Hippocampal formation (tissue), 2 donors: ENCODE results near the gene ADGRD1.

Experiments used
- DNase-seq, 2 donors: peaks; one replicate each; lab custom pipeline; 2025; lab: John Stamatoyannopoulos, UW

ADGRD1 gene

DNA sequence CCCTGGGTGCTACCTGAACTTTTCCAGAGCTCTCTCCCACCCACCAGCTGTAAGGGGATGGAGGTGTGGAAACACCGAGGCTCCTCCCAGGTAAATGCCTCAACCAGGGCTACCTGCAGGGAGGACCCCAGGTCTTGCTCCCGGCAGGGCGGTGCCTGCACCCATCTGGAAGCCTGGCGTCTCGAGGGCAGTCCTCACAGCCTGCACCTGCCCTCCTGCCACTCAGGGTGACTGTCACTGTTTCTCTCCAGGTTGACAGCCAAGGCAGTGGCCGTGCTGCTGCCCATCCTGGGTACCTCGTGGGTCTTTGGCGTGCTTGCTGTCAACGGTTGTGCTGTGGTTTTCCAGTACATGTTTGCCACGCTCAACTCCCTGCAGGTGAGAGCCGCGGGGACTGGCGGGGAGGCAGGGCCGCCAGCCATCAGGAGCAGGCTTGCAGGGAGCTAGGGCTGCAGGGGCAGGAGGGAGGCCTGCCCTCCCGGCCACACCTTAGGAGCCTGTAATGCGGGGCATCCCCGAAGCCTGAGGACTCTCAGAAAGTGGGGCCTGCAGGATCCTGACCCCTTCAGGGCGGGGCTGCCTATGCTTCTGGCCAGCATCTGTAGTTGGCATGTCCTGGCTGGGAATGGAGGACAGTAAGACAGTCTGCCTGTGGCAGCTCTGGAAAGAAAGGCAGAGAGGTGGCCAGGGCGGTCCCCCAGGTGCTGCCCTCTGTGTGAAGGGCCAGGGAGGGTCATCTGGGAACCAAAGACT is 182.3 kb downstream of the ADGRD1 start:
- no peak for DNase-seq

DNA sequence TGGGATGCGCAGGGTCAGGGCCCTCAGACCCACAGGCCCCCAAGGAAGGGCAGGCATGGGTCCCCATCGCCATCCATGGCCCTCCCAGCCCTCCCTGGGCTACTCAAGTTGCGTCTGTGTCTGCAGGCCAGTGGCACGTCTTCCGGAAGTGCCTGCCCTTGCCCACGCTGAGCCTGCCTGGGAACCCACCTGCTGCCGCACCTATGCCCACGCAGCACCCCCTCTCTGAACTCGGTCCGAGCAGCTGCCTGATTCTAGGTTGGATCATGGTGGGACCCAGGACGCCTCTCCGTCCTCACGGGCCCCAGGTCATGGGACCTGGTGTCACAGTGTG is 182.8 kb downstream of the ADGRD1 start:
- no peak for DNase-seq

DNA sequence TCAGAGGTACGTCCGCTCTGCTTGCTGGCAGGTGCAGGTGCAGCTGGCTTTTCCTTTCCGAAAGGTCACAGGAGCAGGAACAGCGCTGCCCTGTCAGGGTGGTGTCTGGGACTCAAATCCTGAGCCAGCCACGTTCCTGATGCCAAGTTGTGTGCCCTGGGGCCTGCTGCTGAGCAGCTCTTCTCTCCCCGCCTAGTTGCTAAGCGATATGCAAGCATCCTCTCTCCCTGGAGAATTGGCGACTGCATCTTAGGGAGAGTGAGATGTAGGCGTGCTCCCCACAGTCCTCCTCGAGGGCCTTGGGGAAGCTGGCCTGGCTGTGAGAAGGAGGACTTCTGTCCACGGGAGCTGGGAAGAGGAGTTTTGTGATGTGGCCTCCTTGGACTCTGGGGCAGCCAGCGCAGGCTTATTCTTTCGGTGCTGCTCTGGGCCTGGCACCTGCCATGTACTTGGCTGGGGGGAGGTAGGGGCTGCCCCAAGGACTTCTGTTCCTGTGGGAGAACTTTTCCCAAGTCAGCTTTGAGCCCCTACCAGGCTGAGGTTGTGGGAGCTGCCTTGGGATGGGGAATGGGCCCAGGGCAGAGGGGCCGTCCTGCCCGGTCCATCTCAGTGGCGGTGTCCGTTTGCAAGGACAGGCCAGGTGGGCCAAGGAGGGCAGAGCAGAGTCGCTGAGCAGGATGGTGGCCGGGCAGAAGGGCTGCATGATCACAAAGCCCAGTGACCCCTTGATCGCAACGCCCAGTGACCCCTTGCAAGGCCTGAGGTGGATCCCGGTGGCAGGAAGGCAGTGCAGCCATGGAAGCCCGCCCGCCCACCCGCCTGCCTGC is 183.5 kb downstream of the ADGRD1 start:
- no peak for DNase-seq

DNA sequence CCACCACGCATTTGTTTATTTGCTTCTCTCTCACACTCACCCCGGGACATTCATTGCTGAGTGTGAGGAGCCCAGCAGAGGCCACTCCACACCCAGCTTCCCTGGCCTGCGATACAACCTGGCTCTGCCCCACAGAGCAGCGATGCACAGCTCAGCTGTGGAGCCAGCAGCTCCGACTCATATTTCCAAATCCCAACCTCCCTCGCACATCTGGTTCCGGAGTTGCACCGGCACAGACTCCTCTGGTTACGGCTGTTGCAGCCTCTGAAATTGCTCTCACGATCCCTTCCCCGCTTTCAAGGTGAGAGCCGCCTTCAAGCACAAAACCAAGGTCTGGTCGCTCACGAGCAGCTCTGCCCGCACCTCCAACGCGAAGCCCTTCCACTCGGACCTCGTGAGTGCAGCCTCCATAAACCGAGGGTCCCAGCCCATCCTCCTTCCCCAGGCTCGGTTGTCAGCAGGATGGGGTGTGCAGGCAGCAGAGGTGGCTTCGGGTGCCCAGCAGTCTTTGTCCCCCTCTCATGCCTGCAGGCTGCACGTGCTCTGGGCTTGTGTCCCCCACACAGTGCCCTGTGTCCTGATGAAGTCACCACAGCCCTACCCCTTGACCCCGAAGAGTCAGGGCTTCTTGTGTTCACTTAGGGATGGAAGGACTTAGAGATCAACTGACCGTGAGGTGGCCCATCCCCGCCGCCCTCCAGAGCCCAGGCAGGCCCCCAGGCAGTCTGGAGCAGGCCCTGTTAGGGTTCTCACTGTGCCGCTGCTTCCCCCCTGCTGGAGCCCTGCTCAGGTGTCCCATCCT is 184.3 kb downstream of the ADGRD1 start:
- no peak for DNase-seq

DNA sequence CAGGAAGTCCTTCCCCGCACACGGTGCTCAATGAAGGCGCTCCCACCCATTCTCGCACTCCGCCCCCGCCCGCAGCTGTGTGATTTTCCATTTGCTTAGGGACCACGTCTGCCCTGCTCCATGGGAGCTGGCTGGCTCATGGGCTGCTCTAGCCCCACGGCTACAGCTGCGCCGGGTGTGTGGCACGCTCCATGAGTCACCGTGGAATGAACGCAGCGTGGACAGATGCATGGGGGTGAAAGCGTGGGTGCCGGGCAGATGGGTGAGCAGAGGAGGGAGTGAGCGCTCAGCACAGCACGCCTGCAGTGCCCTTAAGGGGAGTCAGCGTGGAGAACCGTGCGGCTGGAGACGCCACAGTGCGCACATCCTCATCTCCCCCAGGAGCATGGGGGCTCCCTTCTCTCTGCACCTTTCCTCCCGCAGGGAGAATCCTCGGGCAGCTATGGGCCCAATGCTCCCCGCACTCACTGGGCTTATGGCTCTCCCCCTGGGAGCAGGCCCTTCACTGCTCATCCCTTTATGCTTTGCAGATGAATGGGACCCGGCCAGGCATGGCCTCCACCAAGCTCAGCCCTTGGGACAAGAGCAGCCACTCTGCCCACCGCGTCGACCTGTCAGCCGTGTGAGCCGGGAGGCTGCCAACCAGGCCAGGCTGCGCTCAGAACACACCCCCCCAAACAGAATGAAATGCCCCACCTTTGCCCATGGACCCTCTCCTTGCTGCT is 185.1 kb downstream of the ADGRD1 start:
- DNase-seq, result no peak

DNA sequence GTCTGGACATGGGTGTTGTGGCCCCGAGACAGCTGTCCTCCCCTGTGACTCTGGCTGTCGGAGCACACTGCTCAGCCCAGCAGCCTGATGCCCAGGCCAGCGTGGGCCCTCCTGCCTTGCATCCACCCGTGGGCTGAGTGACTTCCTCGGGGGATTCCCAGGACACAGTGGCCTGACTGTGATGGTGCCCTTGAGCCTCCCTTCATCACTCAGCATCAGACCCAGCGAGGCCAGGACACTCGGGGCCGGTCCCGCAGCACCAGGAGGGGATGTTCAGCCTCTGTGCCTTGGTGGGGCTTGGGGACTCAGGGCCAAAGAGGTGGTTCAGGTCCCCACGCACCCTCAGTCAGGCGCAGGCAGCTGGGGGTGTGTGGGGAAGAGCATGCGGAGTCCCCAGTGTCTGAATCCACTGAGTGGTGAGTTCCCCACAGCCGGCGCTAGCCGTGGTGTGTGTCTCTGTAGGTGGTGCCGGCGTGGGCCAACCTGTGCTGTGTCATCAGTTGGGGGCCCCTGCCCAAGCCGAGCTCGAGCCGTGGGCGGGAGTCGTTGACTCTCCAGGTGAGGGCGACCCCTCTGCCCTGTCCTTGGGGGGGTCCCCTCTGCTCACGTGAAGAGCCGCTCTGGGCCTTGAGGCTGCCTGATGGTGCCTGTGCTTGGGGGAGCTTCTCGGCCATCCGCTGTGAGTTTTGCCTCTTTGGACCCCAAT is 185.8 kb downstream of the ADGRD1 start:
- DNase-seq, result no peak

DNA sequence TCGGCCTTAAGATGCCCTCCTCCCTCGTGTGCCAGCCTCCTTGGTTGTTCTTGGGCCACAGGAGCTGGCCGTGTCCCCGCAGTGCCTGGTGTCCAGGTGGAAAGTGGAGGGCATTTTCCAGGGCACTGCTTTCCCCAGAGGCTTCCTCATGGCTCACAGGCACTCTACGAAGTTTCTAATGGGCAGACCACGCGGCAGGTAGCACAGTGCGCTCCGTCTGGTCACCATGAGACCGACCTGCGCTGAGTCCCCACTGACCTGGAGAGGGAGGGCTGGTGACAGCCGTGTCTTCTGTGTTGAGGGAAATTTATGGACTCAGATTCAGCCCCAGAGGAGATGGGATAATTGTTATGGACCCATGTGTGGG is 186.3 kb downstream of the ADGRD1 start:
- no peak for DNase-seq

DNA sequence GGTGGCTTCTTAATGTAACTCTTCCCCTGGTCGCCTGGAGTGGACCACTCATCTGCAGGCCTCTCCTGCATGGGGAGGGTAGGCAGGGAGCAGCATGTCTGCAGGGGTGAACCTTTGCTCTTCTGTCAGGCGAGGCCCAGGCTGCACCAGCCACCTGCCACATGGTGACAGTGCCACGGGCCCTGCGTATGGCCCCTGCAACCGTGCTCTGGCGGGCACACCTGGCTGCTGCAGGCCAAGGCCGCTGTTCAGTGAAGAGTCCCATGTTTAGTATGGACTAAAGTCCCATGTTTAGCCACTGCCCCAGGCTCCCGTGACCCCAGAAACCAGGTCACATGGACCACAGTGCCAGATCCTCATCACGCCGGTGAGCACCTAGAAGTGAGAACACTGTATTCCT is 187.0 kb downstream of the ADGRD1 start:
- no peak for DNase-seq

DNA sequence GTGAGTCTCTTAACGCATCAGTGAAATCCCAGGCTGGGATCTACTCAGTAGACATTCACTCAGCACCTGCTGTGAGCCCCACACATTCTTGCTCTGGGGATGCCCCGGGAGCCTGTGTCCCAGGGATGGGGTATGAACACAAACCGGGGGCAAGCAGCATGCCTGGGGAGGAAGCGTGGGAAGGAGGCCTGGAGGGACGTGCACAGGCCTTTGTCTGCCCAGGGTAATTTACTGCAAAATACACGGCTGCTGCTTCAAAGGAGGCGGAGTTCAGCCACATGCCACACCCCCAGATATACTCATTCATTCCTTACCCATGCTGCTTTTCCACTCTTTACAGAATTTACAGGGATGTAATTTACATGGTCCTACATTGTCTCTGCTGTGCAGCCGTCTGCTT is 187.8 kb downstream of the ADGRD1 start:
- no peak for DNase-seq

DNA sequence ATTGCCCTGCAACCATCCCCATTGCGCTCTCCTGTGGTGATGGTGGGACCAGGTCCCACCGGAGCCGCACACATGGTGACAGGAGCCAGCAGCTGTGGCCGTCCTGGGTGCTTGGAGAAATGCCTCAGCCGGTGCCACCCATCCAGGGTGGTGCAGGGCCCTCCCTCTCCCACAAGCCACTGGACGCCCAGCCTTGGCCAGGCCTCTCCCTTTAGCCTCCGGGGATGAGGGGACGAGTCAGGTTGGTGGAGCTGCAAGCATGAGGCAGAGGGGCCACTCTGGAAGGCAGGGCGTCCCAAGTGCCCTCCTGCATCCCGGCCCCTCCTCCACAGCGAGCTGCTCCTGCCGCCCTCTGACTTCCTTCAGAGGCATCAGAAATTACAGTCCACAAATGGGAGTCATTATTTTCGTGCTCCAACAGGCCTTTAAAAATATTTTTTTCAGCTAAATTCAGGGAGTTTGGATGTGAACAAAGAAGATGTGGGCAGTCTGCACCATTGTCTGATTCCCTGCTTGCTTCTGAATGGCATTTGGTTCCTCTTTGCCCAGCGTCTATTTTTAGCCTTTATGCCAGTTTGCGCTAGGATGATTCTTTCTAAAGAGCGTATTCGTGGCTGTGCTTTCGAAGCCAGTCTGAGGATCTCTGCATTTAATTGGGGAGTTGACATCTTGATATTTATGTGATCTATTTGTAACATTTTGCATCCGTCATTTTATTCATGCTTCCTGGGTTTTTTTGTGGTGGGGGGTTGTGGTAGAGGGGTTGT is 189.4 kb downstream of the ADGRD1 start:
- DNase-seq, result no peak

DNA sequence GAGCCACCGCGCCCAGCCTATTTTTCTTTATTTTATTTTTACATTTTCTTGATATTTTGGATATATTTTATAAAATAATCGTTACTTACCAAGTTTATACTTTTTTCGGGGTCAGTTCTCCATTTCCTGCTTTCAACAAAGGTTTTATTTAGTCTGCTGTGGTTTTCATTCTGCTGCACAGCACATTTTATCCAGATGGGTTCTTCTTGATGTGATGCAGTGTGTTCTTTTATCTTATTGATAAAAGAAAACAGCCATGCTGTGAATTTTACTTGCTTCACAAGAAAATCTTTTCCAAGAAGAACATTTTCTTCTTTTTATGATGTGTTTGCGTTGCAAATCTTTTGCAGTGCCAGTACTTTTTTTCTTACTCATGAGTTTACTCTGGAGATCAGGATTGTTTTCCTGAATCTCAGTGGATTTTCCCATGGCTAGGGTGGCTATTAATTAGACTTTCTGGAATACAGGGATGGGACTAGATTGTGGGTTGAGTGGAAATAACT is 192.5 kb downstream of the ADGRD1 start:
- DNase-seq, result no peak

DNA sequence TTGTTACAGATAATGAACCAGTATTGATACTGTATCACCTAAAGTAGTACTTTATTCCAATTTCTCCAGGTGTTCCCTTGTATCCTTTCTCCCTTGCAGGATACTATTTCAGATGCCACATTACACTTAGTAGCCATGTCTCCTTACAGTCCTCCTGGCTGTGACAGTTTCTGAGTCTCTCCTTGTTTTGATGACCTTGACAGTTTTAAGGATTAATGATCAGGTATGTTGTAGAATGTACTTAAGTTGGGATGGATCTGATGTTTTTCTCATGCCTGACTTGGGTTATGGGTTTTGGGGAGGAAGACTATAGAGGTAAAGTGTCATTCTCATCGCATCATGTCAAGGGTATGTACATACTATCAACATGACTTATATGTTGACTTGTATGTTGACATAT is 193.6 kb downstream of the ADGRD1 start:
- no peak for DNase-seq

DNA sequence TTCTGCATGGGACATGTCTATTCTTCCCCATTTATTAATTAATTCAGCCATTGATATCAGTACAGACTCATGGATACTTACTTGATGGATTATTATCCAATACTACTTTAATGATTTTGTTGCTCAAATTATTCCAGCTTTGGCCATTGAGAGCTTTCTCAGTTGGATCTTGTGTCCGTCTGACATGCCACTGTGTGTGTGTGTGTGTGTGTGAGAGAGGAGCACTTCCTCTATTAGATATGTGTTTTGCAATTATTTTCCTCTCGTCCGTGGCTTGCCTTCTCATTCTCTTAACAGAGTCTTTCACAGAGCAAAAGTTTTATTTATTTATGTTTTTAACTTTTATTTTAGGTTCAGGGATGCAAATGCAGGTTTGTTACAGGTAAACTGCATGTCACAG is 194.2 kb downstream of the ADGRD1 start:
- no peak for DNase-seq

DNA sequence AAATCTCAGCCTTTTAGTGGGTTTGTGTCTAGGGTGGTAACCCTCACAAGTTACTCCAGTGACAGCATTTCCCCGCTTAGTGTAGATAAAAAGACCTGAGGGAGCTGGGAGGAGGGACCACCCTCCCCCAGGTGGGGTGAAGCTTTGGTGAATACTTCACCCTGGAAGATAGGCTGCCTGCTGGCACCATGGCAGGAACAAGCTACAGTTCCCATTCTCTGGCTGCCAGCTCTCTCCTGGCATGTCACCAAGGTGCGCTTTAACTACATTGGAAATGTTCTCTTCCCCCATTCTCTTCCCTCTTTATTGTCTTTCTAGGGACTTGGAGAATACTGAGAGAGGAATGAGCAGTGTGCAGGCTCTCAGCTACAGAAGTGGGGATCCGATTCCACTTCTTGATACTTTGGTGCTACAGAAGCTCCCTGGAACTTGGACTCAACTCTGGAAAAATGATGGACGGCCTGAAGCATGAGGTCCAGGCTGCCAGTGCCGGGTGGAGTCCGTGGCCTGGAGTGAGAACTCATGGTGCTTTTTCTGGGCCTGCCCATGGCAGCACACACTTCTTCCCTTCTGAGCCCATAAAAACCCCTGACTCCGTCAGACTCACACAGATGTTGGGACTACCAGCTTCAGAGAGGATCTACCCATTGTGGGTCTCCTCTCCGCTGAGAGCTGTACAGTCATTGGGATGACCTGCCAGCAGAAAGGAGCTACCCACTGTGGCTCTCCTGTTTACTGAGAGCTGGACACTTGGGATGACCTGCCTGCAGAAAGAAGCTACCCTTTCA is 198.0 kb downstream of the ADGRD1 start:
- no peak for DNase-seq

DNA sequence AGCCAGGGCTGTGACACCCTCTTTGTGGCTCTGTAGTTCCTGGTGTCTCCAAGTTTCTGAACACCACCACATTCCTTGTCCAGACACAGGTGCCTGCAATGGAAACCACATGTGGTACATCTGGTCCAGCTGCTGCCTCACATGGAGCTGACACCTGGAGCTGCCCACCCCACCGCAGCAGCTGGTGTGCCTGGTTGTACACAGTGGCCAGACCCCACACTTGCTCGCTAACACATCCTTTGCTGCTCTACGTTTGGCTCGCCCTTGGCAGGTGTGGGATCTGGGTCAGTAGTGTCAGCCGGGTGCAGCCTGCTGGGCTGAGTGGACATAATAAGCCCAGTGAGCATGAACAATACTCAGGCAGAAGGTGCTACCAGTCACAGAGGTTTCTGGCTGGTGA is 198.9 kb downstream of the ADGRD1 start:
- DNase-seq, result no peak

DNA sequence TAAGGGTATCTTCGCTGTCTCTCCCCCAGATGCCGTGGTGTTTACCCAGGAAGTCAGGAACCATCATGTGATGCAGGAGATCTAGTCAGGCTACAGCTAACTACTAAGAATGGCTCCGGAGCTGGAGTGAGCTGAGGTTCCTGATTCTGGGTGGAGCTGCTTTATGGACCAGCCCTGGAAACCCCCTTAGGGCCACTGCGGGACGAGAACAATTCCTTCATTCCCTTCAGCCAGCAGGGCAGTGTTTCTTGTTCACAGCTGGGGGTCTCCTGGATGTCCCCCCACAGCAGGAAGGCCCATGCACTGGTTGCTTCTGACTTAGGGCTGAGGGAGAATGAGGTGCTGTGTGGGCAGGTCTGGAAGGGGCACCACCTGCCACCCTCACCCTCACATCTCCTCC is 199.3 kb downstream of the ADGRD1 start:
- DNase-seq, result no peak

DNA sequence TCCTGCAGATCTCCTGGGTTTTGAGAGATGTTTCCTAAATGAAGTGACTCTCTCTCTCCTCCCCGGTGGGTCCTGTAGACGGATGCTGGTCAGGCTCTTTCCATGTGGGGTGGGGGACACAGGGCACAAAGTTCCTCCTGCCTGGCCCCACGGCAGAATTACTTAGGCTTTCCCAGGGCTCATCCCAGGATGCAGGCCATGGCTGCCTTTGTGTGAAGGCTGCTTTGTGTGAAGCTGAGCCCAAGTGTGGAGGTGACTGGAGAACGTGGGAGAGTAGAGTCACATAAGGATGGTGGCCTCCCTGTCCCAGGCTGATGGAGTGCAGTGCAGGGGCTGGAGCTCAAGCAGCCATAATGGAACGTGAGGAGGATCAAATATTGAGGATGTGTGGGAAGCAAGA is 200.2 kb downstream of the ADGRD1 start:
- DNase-seq, result no peak

DNA sequence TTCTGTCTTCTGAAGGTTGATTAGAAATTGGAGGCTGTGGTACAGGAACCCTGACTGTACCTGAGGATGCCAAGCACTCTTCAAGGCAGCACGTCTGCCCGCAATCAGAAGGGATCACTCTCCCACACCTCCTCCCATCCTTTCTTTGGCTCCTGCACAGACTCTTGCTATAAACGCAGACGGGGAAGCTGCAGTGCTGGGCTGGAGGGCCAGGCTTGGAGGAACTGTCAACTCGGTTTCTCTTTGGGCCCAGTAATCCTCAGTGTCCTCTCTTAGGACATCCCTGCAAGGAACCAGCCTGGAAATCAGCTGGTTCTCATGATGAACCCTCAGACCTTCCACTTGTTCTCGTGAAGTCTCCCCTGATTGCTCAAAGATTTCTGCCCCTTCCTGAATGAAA is 201.4 kb downstream of the ADGRD1 start:
- DNase-seq, result no peak

DNA sequence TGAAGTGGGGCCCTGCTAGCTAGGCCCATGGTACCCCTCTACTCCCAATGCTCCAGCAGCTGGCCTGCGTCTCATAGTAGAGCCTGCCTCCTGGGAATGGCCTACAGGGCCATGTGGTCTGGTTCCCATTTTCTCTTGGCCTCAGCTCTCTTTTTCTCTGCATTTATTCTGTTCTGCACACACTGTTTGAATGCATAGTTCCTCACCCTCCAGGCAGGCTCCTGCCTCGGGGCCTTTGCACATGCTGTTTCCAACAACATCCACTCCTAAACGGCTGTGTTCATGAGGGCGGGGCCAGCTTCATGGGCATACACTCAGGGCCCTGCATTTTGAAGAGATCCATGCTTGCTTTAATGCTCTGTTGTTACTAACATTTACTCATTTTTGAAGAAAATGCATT is 204.0 kb downstream of the ADGRD1 start:
- DNase-seq, result no peak

DNA sequence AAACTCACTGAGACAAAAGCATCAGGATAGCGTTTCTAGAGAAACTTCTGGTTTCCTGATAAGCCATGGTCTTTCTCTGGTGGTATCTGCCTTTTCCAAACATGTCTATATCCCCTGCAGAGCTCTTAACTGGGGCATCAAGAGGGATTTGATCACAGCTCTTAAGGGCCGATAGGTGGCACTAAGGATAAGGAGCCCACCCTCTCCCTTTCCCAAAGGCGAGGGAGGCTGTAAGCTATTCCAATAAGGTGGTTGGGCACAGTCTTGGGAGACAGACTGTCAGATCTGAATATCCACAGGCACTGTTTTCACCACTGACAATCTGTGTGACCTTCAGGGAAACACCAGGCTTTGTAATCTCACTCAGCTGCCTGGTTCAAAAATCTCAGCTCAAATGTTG is 206.0 kb downstream of the ADGRD1 start:
- no peak for DNase-seq
